Aorta (tissue), 5 donors: ENCODE results near the gene AIP. TPM values are rescaled to one million over a fixed set of nuclear protein-coding genes. Genes with fewer than 3 reads are reported as not detected.
A peak's percentile ranks its signal among the peaks of the same experiment; 100 is the strongest.

ENCODE experiments used
- ATAC-seq: fragments of 200-7000 bp; cut with Tn5 transposase; one replicate; pipeline ENCODE4 v1.9.1; 2022; ENCODE audit warnings: moderate library complexity; ENCODE audit not compliant: low FRiP score
- DNase-seq, 2 donors: peaks; one replicate each; pipeline ENCODE4 v3.0.0-alpha.2; 2020
- H3K27ac ChIP-seq, 2 donors: one replicate each; pipeline ENCODE4 v1.5.1; 2013; ENCODE audit warnings: low read length in 2 of 2, mild to moderate bottlenecking in 2 of 2, moderate library complexity in 2 of 2, control low read depth in 1 of 2, inconsistent platforms in 1 of 2, low read depth in 1 of 2
- H3K27me3 ChIP-seq, 2 donors: one replicate each; pipeline ENCODE4 v1.6.1; 2013; ENCODE audit warnings: control low read depth in 1 of 2, low read length in 1 of 2, mild to moderate bottlenecking in 1 of 2, moderate library complexity in 1 of 2; ENCODE audit not compliant: insufficient read depth in 2 of 2, control insufficient read depth in 1 of 2
- H3K36me3 ChIP-seq, 2 donors: one replicate each; pipeline ENCODE4 v1.6.1; 2013; ENCODE audit warnings: control low read depth in 1 of 2, low read length in 1 of 2, mild to moderate bottlenecking in 1 of 2; ENCODE audit not compliant: insufficient read depth in 2 of 2, control insufficient read depth in 1 of 2
- H3K4me1 ChIP-seq, 2 donors: one replicate each; pipeline ENCODE4 v1.6.1; 2013; ENCODE audit warnings: low read length in 2 of 2, control low read depth in 1 of 2, mild to moderate bottlenecking in 1 of 2, moderate library complexity in 1 of 2; ENCODE audit not compliant: insufficient read depth in 2 of 2, control insufficient read depth in 1 of 2
- H3K4me3 ChIP-seq, 2 donors: one replicate each; pipeline ENCODE4 v1.5.1; 2013; ENCODE audit warnings: low read length in 2 of 2, control low read depth in 1 of 2, mild to moderate bottlenecking in 1 of 2
- H3K9me3 ChIP-seq: one replicate; pipeline ENCODE4 v1.6.1; 2013; ENCODE audit warnings: mild to moderate bottlenecking, low read length; ENCODE audit not compliant: control insufficient read depth
- WGBS, 2 donors: extraction: QIAGEN DNeasy Blood & Tissue Kit; methylation state at CpG; one replicate each; pipeline ENCODE4 v1.1.7; 2013; 5-methylcytosine and 5-hydroxymethylcytosine counted together
- intact Hi-C, 2 donors: fragments of 100-400 bp; cut with DNase I; formaldehyde crosslinking; loops; one replicate each; pipeline versions ENCODE4 v1.14.2 to v1.15.0; 2022
- polyA plus RNA-seq, 2 donors: library from polyadenylated mRNA; stranded (reverse); fragments of 200-250 nt; gene quantifications; one replicate each; pipeline ENCODE4 v1.2.3, GENCODE V29; 2013
- total RNA-seq, 2 donors: library from RNA; stranded (reverse); fragmentation: NEBNext Ultra II Directional; extraction: Animal tissue kit (Norgen Biotek cat#: 25700); gene quantifications; one replicate each; pipeline ENCODE4 v1.2.1, GENCODE V29; 2021
- donor health status: healthy with polysubstance abuse.
- donor health status: Bipolar disorder and iron deficiency.
- donor health status: DM: no; HTN: no; CAD: no.
- donor health status: DM: no; HTN: no; CAD: no.
- donor health status: DM: yes; HTN: yes; CAD: no.

AIP gene
- total and polyA plus RNA-seq, 4 donors = 61.2 to 141 (median 83.8) TPM

- Histone ChIP-seq H3K36me3 (peaks cover 0 to 2% of the 10 kb centered on the region in 2 donors), H3K27ac (no peak overlapping the region)
- intact Hi-C loops = no loop called here
These were observed 12.6 kb downstream of the AIP start for GRCh38 chr11:67495234-67496005.

GRCh38 chr11:67496113-67496512, 13.3 kb downstream of the AIP start:
- H3K4me1 ChIP-seq = no peaks in the 10 kb centered on the region
- ATAC-seq (no peak), DNase-seq (no peak)
- H3K27me3 ChIP-seq = no peaks in the 10 kb centered on the region
- no peaks in the 10 kb centered on the region for H3K9me3 ChIP-seq
- peaks cover 0 to 2% of the 10 kb centered on the region in 2 donors for H3K36me3 ChIP-seq
- WGBS, 2 donors = 94 to 95% methylated on average over 12 of the region's 12 CpGs
- intact Hi-C loops = no loop called here
- no peak overlapping the region for H3K27ac ChIP-seq
- no peak overlapping the region for H3K4me3 ChIP-seq

More at GRCh38 chr11:67495234-67496005, 12.6 kb downstream of the AIP start:
- ATAC-seq = no peak
- H3K4me1 ChIP-seq = no peaks in the 10 kb centered on the region
- no peaks in the 10 kb centered on the region for H3K9me3 ChIP-seq
- no peaks in the 10 kb centered on the region for H3K27me3 ChIP-seq
- no peak for DNase-seq
- whole genome bisulfite sequencing, 2 donors = 92 to 95% methylated on average over 14 to 16 of the region's 16 CpGs
- H3K4me3 ChIP-seq = no peak overlapping the region

- Histone ChIP-seq H3K27me3 (no peaks in the 10 kb centered on the region), H3K9me3 (no peaks in the 10 kb centered on the region), H3K36me3 (peaks cover 0 to 2% of the 10 kb centered on the region in 2 donors), H3K4me3 (no peak overlapping the region), H3K4me1 (no peaks in the 10 kb centered on the region), H3K27ac (no peak overlapping the region)
- ATAC-seq (no peak), DNase-seq (no peak)
- intact Hi-C loops = no loop called here
- 94 to 96% methylated on average over 21 of the region's 21 CpGs for whole genome bisulfite sequencing, 2 donors
These were observed 14.9 kb downstream of the AIP start for GRCh38 chr11:67497656-67498291.

DNA sequence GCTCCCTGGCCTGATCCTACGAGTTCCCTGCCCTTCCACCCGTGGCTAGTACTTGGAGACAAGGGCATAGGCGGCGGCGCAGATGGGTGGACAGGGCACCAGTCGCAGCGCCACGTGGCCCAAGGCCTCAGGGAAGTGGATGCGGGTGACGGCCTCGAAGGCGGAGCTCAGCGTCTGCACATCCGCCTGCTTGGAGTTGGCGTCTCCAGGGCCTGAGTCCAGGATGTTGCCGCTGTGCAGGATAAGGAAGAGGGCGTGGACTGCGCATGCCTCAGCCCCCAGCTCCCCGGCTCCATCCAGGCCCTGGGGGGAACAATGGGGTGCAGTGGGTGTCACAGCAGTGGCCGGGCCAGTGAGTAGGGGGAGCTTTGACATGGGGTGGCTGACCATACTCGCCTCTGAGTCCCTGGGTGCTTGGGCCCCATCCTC, 15.7 kb downstream of the AIP start:
- Histone ChIP-seq H3K4me1 (no peaks in the 10 kb centered on the region), H3K4me3 (no peak overlapping the region), H3K27me3 (no peaks in the 10 kb centered on the region), H3K36me3 (peaks cover 0 to 2% of the 10 kb centered on the region in 2 donors), H3K9me3 (no peaks in the 10 kb centered on the region), H3K27ac (no peak overlapping the region)
- intact Hi-C loops = no loop called here
- DNase-seq = peak; percentile 29 to 76
- 89 to 94% methylated on average over 21 of the region's 21 CpGs for WGBS, 2 donors
- no peak for ATAC-seq

DNA sequence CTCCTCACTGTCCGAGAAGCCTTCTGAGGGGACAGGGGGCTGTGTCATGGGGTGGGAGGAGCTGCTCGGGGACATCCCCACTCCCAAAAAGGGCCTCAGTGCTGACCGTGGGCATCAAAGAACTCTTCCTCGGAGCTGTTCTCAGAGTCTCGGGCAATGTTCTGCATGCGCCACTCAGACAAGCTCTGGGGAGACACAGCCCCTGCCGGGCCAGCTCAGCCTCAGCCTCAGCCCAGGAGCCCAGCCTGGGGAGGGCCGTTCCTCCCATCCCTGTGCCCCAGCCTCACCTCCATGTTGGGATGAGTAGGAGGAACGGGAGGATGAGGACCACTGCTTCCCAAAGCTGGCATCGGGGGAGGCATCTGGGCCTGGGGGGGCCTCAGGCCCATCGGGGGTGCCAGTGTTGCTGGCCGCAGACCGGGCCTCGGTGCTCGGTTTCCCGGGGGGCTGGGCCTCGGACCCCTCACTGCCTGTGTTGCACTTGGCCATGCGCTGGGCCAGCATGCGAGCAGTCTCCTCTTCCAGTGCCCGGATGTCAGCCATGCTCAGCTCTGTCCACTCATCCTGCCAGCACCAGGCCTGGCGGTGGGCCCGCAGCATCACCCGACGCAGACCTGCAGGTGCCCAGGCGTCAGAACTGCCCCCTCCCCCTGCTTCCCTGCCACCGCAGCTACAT, 17.1 kb downstream of the AIP start:
- Histone ChIP-seq H3K4me3 (no peak overlapping the region), H3K27ac (no peak overlapping the region), H3K9me3 (no peaks in the 10 kb centered on the region), H3K27me3 (no peaks in the 10 kb centered on the region), H3K4me1 (no peaks in the 10 kb centered on the region), H3K36me3 (peaks cover 0 to 2% of the 10 kb centered on the region in 2 donors)
- peak in 1 of 2 donors; percentile 44 for DNase-seq
- intact Hi-C loops = loop anchor here in 1 of 2 donors (10.0 kb wide), 1 partner anchor 105 kb away; the partner anchor contains the start of gene RAD9A
- ATAC-seq = no peak
- WGBS, 2 donors = 92 to 95% methylated on average over 26 of the region's 26 CpGs

GRCh38 chr11:67500484-67500821, 17.6 kb downstream of the AIP start:
- DNase-seq (no peak), ATAC-seq (no peak)
- no peaks in the 10 kb centered on the region for H3K27me3 ChIP-seq
- H3K4me1 ChIP-seq = no peaks in the 10 kb centered on the region
- H3K27ac ChIP-seq = no peak overlapping the region
- intact Hi-C loops = loop anchor here in 1 of 2 donors (10.0 kb wide), 1 partner anchor 106 kb away; the partner anchor contains the start of gene RAD9A
- H3K4me3 ChIP-seq = no peak overlapping the region
- peaks cover 0 to 2% of the 10 kb centered on the region in 2 donors for H3K36me3 ChIP-seq
- no peaks in the 10 kb centered on the region for H3K9me3 ChIP-seq
- WGBS, 2 donors = 92 to 98% methylated on average over 1 of the region's 1 CpG

- Histone ChIP-seq H3K27me3 (no peaks in the 10 kb centered on the region), H3K27ac (no peak overlapping the region), H3K4me3 (no peak overlapping the region), H3K9me3 (no peaks in the 10 kb centered on the region), H3K4me1 (no peaks in the 10 kb centered on the region), H3K36me3 (peaks cover 0 to 2% of the 10 kb centered on the region in 2 donors)
- ATAC-seq (no peak), DNase-seq (peak in 1 of 2 donors; percentile 39)
- WGBS, 2 donors = 92 to 94% methylated on average over 9 of the region's 9 CpGs
- intact Hi-C loops = loop anchor here in 1 of 2 donors (10.0 kb wide), 1 partner anchor 106 kb away; the partner anchor contains the start of gene RAD9A
These were observed 18.2 kb downstream of the AIP start for GRCh38 chr11:67500831-67501715.

DNA sequence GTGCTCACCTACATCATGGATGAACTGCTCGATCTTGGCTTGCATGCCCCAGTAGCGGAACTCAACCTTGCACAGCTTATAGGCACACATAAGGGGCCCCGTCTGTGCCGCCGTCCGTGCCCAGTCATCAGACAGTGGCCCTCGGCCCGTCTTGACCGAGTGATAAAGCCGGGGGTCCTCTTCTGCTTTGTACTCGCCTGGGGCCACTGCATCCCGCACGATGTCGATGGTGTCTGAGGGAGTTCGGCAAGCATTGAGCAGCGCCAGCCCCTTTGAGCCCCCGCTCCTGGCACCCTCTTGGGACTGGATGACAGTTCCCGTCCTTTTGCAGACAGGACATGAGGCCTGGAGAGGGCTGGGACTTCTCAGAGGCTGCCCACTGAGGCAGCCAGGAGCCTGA, 19.0 kb downstream of the AIP start:
- no peaks in the 10 kb centered on the region for H3K27me3 ChIP-seq
- DNase-seq (peak in 1 of 2 donors; percentile 40), ATAC-seq (no peak)
- H3K4me3 ChIP-seq = no peak overlapping the region
- H3K36me3 ChIP-seq = peaks cover 0 to 2% of the 10 kb centered on the region in 2 donors
- no peaks in the 10 kb centered on the region for H3K9me3 ChIP-seq
- no peaks in the 10 kb centered on the region for H3K4me1 ChIP-seq
- WGBS, 2 donors = 97 to 98% methylated on average over 18 of the region's 18 CpGs
- H3K27ac ChIP-seq = no peak overlapping the region
- intact Hi-C loops = loop anchor here in 1 of 2 donors (10.0 kb wide), 1 partner anchor 107 kb away; the partner anchor contains the start of gene RAD9A
